ENCODE measurements around the gene TEAD3.

The TEAD3 gene

GRCh38 chr6:35496841-35497570, at the start of gene TEAD3:
Gene TEAD3 (minus strand): TSS chr6:35497079.
- H3K9ac ChIP-seq (ENCODE audit: low read length) = peak within 1 kb of the TSS; percentile 61
- peaks cover 24% of the 10 kb centered on the region for H3K27me3 ChIP-seq (replicated peaks; ENCODE audit: insufficient read depth, low read length)
- peak within 1 kb of the TSS; percentile 94 for H2AFZ ChIP-seq (ENCODE audit: low read length)
- H3K4me2 ChIP-seq (ENCODE audit: low read depth, low read length) = peak within 1 kb of the TSS; percentile 99
- H4K20me1 ChIP-seq (ENCODE audit: insufficient read depth, low read length) = no peaks in the 10 kb centered on the region
- no peaks in the 10 kb centered on the region for H3K79me2 ChIP-seq (ENCODE audit: low read length)
- peak within 1 kb of the TSS; percentile 81 for H3K4me3 ChIP-seq (ENCODE audit: low read length)
- no peak within 1 kb of the TSS for H3K27ac ChIP-seq (ENCODE audit: low read length)
- H3F3A ChIP-seq (ENCODE audit: insufficient read depth, low read length) = no peaks in the 10 kb centered on the region
- no peaks in the 10 kb centered on the region for H3K36me3 ChIP-seq (replicated peaks; ENCODE audit: insufficient read depth, low read length)
- TF ChIP-seq CTCF (IDR thresholded peaks at IDR 0.05; ENCODE audit: low read length) = no peak
- TF ChIP-seq EZH2 (optimal IDR thresholded peaks at IDR 0.05; ENCODE audit: low read depth, low read length) = no peak
- TF ChIP-seq EZH2phosphoT487 (IDR thresholded peaks at IDR 0.05; ENCODE audit: low read length) = no peak
- no peaks in the 10 kb centered on the region for H3K9me2 ChIP-seq (replicated peaks; ENCODE audit: insufficient read depth, low read length)
- no peaks in the 10 kb centered on the region for H3K4me1 ChIP-seq (ENCODE audit: low read length)
- H3K9me3 ChIP-seq (replicated peaks; ENCODE audit: insufficient read depth, low read length) = no peaks in the 10 kb centered on the region
- DNase-seq = peak; percentile 53

GRCh38 chr6:35544769-35545361, 48.0 kb upstream of the TEAD3 start:
- H3K9me2 ChIP-seq (replicated peaks; ENCODE audit: insufficient read depth, low read length) = no peaks in the 10 kb centered on the region
- H3K9ac ChIP-seq (ENCODE audit: low read length) = no peak overlapping the region
- TF ChIP-seq CTCF (IDR thresholded peaks at IDR 0.05; ENCODE audit: low read length) (no peak), EZH2phosphoT487 (IDR thresholded peaks at IDR 0.05; ENCODE audit: low read length) (no peak), EZH2 (optimal IDR thresholded peaks at IDR 0.05; ENCODE audit: low read depth, low read length) (no peak)
- H3F3A ChIP-seq (ENCODE audit: insufficient read depth, low read length) = no peaks in the 10 kb centered on the region
- H2AFZ ChIP-seq (ENCODE audit: low read length) = no peak overlapping the region
- no peaks in the 10 kb centered on the region for H3K36me3 ChIP-seq (replicated peaks; ENCODE audit: insufficient read depth, low read length)
- H3K27ac ChIP-seq (ENCODE audit: low read length) = no peak overlapping the region
- H3K4me1 ChIP-seq (ENCODE audit: low read length) = no peaks in the 10 kb centered on the region
- no peaks in the 10 kb centered on the region for H3K9me3 ChIP-seq (replicated peaks; ENCODE audit: insufficient read depth, low read length)
- no peak overlapping the region for H3K4me2 ChIP-seq (ENCODE audit: low read depth, low read length)
- no peaks in the 10 kb centered on the region for H4K20me1 ChIP-seq (ENCODE audit: insufficient read depth, low read length)
- no peak for DNase-seq
- no peak overlapping the region for H3K4me3 ChIP-seq (ENCODE audit: low read length)
- no peaks in the 10 kb centered on the region for H3K79me2 ChIP-seq (ENCODE audit: low read length)
- H3K27me3 ChIP-seq (replicated peaks; ENCODE audit: insufficient read depth, low read length) = no peaks in the 10 kb centered on the region

GRCh38 chr6:35543459-35544193, 46.7 kb upstream of the TEAD3 start:
- Histone ChIP-seq H3K9me3 (replicated peaks; ENCODE audit: insufficient read depth, low read length) (no peaks in the 10 kb centered on the region), H2AFZ (ENCODE audit: low read length) (peak overlapping the region; percentile 45; the same call in 1 of the 2 replicates), H4K20me1 (ENCODE audit: insufficient read depth, low read length) (no peaks in the 10 kb centered on the region), H3K27ac (ENCODE audit: low read length) (no peak overlapping the region), H3K4me1 (ENCODE audit: low read length) (no peaks in the 10 kb centered on the region), H3K9ac (ENCODE audit: low read length) (no peak overlapping the region), H3K9me2 (replicated peaks; ENCODE audit: insufficient read depth, low read length) (no peaks in the 10 kb centered on the region), H3K36me3 (replicated peaks; ENCODE audit: insufficient read depth, low read length) (no peaks in the 10 kb centered on the region), H3K27me3 (replicated peaks; ENCODE audit: insufficient read depth, low read length) (no peaks in the 10 kb centered on the region), H3K4me2 (ENCODE audit: low read depth, low read length) (no peak overlapping the region), H3K4me3 (ENCODE audit: low read length) (no peak overlapping the region), H3K79me2 (ENCODE audit: low read length) (no peaks in the 10 kb centered on the region), H3F3A (ENCODE audit: insufficient read depth, low read length) (no peaks in the 10 kb centered on the region)
- no peak for DNase-seq
- TF ChIP-seq CTCF (IDR thresholded peaks at IDR 0.05; ENCODE audit: low read length) = no peak
- no peak for TF ChIP-seq EZH2phosphoT487 (IDR thresholded peaks at IDR 0.05; ENCODE audit: low read length)
- no peak for TF ChIP-seq EZH2 (optimal IDR thresholded peaks at IDR 0.05; ENCODE audit: low read depth, low read length)

Data from MM.1S (cell line).